ENCODE measurements around the gene ATAD1.
A peak's percentile ranks its signal among the peaks of the same experiment; 100 is the strongest.
"Not testable (repeated sequence)": the region's sequence is repeated elsewhere in the genome, so short reads cannot be mapped to it uniquely, and the experiment has no call there.

The ATAD1 gene

GRCh38 chr10:87817609-87818504 is at the start of gene ATAD1:
ATAD1 (minus strand) TSS chr10:87818226; CDS start chr10:87814599, 3,627 bp downstream.
- DNase-seq (ENCODE audit: low read depth in 2 of 2): peak; percentile 72 to 83

- DNase-seq (ENCODE audit: low read depth in 2 of 2): no peak
These were observed 49.4 kb upstream of the ATAD1 start for GRCh38 chr10:87867453-87867852.

GRCh38 chr10:87866412-87866974 is 48.5 kb upstream of the ATAD1 start:
- no peak for DNase-seq (ENCODE audit: low read depth in 2 of 2)

- no peak for DNase-seq (ENCODE audit: low read depth in 2 of 2)
These were observed 47.3 kb upstream of the ATAD1 start for GRCh38 chr10:87865241-87865881.

- no peak for DNase-seq (ENCODE audit: low read depth in 2 of 2)
These were observed 46.6 kb upstream of the ATAD1 start for GRCh38 chr10:87864496-87865059.

- DNase-seq (ENCODE audit: low read depth in 2 of 2): peak in 1 of 2 donors; percentile 14
These were observed 46.0 kb upstream of the ATAD1 start for GRCh38 chr10:87863951-87864495.

GRCh38 chr10:87863053-87863943 is 45.3 kb upstream of the ATAD1 start, which contains the start of the genes KLLN and PTEN:
KLLN (minus strand) TSS chr10:87863533; CDS start chr10:87862487, 1,046 bp downstream.
PTEN (plus strand) TSS chr10:87863625; CDS start chr10:87864470, 845 bp downstream.
- DNase-seq (ENCODE audit: low read depth in 2 of 2): peak; percentile 75 to 81

- peak in 1 of 2 donors; percentile 59 for DNase-seq (ENCODE audit: low read depth in 2 of 2)
These were observed 44.6 kb upstream of the ATAD1 start for GRCh38 chr10:87862679-87863052.

GRCh38 chr10:87861953-87862678 is 44.1 kb upstream of the ATAD1 start:
- DNase-seq (ENCODE audit: low read depth in 2 of 2): peak; percentile 89 to 92

- no peak for DNase-seq (ENCODE audit: low read depth in 2 of 2)
These were observed 43.5 kb upstream of the ATAD1 start for GRCh38 chr10:87861566-87861952.

GRCh38 chr10:87860816-87861403 is 42.9 kb upstream of the ATAD1 start:
- no peak for DNase-seq (ENCODE audit: low read depth in 2 of 2)

- no peak for DNase-seq (ENCODE audit: low read depth in 2 of 2)
These were observed 42.2 kb upstream of the ATAD1 start for GRCh38 chr10:87860156-87860795.

- DNase-seq (ENCODE audit: low read depth in 2 of 2): not testable (repeated sequence)
These were observed 37.6 kb upstream of the ATAD1 start for GRCh38 chr10:87855665-87856064.

GRCh38 chr10:87855247-87855646 is 37.2 kb upstream of the ATAD1 start:
- not testable (repeated sequence) for DNase-seq (ENCODE audit: low read depth in 2 of 2)

- no peak for DNase-seq (ENCODE audit: low read depth in 2 of 2)
These were observed 34.1 kb upstream of the ATAD1 start for GRCh38 chr10:87852089-87852488.

- DNase-seq (ENCODE audit: low read depth in 2 of 2): peak in 1 of 2 donors; percentile 15
These were observed 32.7 kb upstream of the ATAD1 start for GRCh38 chr10:87850742-87851205.

- no peak for DNase-seq (ENCODE audit: low read depth in 2 of 2)
These were observed 31.0 kb upstream of the ATAD1 start for GRCh38 chr10:87849001-87849400.

GRCh38 chr10:87847550-87847949 is 29.5 kb upstream of the ATAD1 start:
- no peak for DNase-seq (ENCODE audit: low read depth in 2 of 2)

GRCh38 chr10:87846711-87847110 is 28.7 kb upstream of the ATAD1 start:
- not testable (repeated sequence) for DNase-seq (ENCODE audit: low read depth in 2 of 2)
